IMR-90 (cell line): ENCODE data around the gene PBX4. TPM values are rescaled to one million over a fixed set of nuclear protein-coding genes. Genes with fewer than 3 reads are reported as not detected.

Experiments
- ATAC-seq: fragments of 200-7000 bp; cut with Tn5 transposase; 2 replicates; pipeline ENCODE4 v1.9.1; 2020; ENCODE audit warnings: low read depth, mild to moderate bottlenecking, moderate library complexity
- BruUV-seq: library from RNA; stranded (reverse); fragments of 400-500 nt; replicated peaks from 2 replicates; lab custom pipeline; 2021; lab: Mats Ljungman, UMichigan
- CTCF ChIA-PET: fragments of 300-600 bp; formaldehyde crosslinking; extraction: SDS; loops from one replicate; lab custom pipeline; 2021; ENCODE audit warnings: antibody characterized with exemption; lab: Yijun Ruan, JAX
- POLR2A ChIA-PET: fragments of 300-600 bp; sonication (Branson Sonifier 250); formaldehyde crosslinking; loops from one replicate; lab custom pipeline; 2022; ENCODE audit warnings: antibody characterized with exemption; ENCODE audit not compliant: unreplicated experiment; lab: Charles Lee
- DNase-seq: peaks from one replicate; pipeline ENCODE4 v3.0.0; 2013
- H2AFZ ChIP-seq: replicated peaks from 2 replicates; pipeline ENCODE3; 2013; ENCODE audit warnings: low read length, mild to moderate bottlenecking; ENCODE audit not compliant: poor library complexity
- H2AK5ac ChIP-seq: 2 replicates; pipeline ENCODE4 v1.6.1; 2013; ENCODE audit warnings: low read depth, low read length, inconsistent platforms
- H2AK9ac ChIP-seq: replicated peaks from 2 replicates; pipeline ENCODE3; 2013; ENCODE audit warnings: mild to moderate bottlenecking, low read depth, low read length, moderate library complexity; ENCODE audit not compliant: poor library complexity
- H2BK120ac ChIP-seq: 2 replicates; pipeline ENCODE4 v1.6.1; 2013; ENCODE audit warnings: low read depth, low read length, inconsistent platforms
- H2BK15ac ChIP-seq: 3 replicates; pipeline ENCODE4 v1.6.1; 2013; ENCODE audit warnings: low read depth, low read length, inconsistent platforms
- H2BK20ac ChIP-seq: 2 replicates; pipeline ENCODE4 v1.6.1; 2013; ENCODE audit warnings: low read depth, mild to moderate bottlenecking, inconsistent platforms, low read length, moderate library complexity
- H2BK5ac ChIP-seq: 2 replicates; pipeline ENCODE4 v1.6.1; 2013; ENCODE audit warnings: mild to moderate bottlenecking, low read depth, low read length, inconsistent platforms; ENCODE audit not compliant: poor library complexity, severe bottlenecking
- H3K14ac ChIP-seq: replicated peaks from 2 replicates; pipeline ENCODE4 v1.6.1; 2013; ENCODE audit warnings: low read depth, low read length, inconsistent platforms
- H3K18ac ChIP-seq: 2 replicates; pipeline ENCODE4 v1.6.1; 2013; ENCODE audit warnings: low read depth, low read length, control low read depth
- H3K23ac ChIP-seq: 2 replicates; pipeline ENCODE4 v1.6.1; 2013; ENCODE audit warnings: low read depth, low read length, inconsistent platforms
- H3K27ac ChIP-seq: 2 replicates; pipeline ENCODE4 v1.5.1; 2013; ENCODE audit warnings: mild to moderate bottlenecking, control low read depth, low read length; ENCODE audit not compliant: insufficient read depth
- H3K27me3 ChIP-seq: 2 replicates; pipeline ENCODE4 v1.6.1; 2013; ENCODE audit warnings: low read length; ENCODE audit not compliant: control insufficient read depth, insufficient read depth
- H3K36me3 ChIP-seq: 2 replicates; pipeline ENCODE4 v1.6.1; 2013; ENCODE audit warnings: low read length, mixed read lengths; ENCODE audit not compliant: control insufficient read depth, insufficient read depth
- H3K4ac ChIP-seq: 2 replicates; pipeline ENCODE4 v1.6.1; 2013; ENCODE audit warnings: low read depth, low read length, inconsistent platforms
- H3K4me1 ChIP-seq: 2 replicates; pipeline ENCODE4 v1.6.1; 2013; ENCODE audit warnings: low read length, mixed read lengths; ENCODE audit not compliant: control insufficient read depth, insufficient read depth
- H3K4me2 ChIP-seq: 2 replicates; pipeline ENCODE4 v1.6.1; 2013; ENCODE audit warnings: low read depth, mild to moderate bottlenecking, control low read depth, low read length, moderate library complexity
- H3K4me3 ChIP-seq: 2 replicates; pipeline ENCODE4 v1.5.1; 2013; ENCODE audit warnings: low read depth, mild to moderate bottlenecking, control low read depth, low read length, moderate library complexity; ENCODE audit not compliant: insufficient read depth
- H3K56ac ChIP-seq: 2 replicates; pipeline ENCODE4 v1.6.1; 2013; ENCODE audit warnings: low read length, inconsistent platforms; ENCODE audit not compliant: insufficient read depth; ENCODE audit errors: extremely low read depth
- H3K79me1 ChIP-seq, 2 experiments: 2 replicates each; pipeline ENCODE4 v1.6.1; 2013; ENCODE audit warnings: low read length in 2 of 2, inconsistent platforms in 1 of 2, low read depth in 1 of 2
- H3K9ac ChIP-seq: 2 replicates; pipeline ENCODE4 v1.6.1; 2013; ENCODE audit warnings: low read depth, low read length, control low read depth
- H3K9me1 ChIP-seq: 2 replicates; pipeline ENCODE4 v1.6.1; 2013; ENCODE audit warnings: low read length, inconsistent platforms; ENCODE audit not compliant: insufficient read depth
- H3K9me3 ChIP-seq: 2 replicates; pipeline ENCODE4 v1.6.1; 2013; ENCODE audit warnings: low read length; ENCODE audit not compliant: control insufficient read depth, insufficient read depth
- H4K20me1 ChIP-seq: 2 replicates; pipeline ENCODE4 v1.6.1; 2013; ENCODE audit warnings: low read length, inconsistent platforms; ENCODE audit not compliant: insufficient read depth
- H4K5ac ChIP-seq: 2 replicates; pipeline ENCODE4 v1.6.1; 2013; ENCODE audit warnings: mild to moderate bottlenecking, low read depth, low read length, control low read depth
- H4K8ac ChIP-seq, 2 experiments: 2 replicates each; pipeline ENCODE4 v1.6.1; 2013; ENCODE audit warnings: low read depth in 2 of 2, low read length in 2 of 2, control low read depth in 1 of 2, inconsistent platforms in 1 of 2
- H4K91ac ChIP-seq: 2 replicates; pipeline ENCODE4 v1.6.1; 2013; ENCODE audit warnings: low read depth, low read length, inconsistent platforms; ENCODE audit not compliant: insufficient read depth
- BHLHE40 ChIP-seq: fragments of 150-350 bp; IDR thresholded peaks from 2 replicates; pipeline ENCODE4 v1.6.1; 2016; ENCODE audit warnings: mild to moderate bottlenecking, low read depth, low read length
- CEBPB ChIP-seq: IDR thresholded peaks from 2 replicates; pipeline ENCODE4 v1.6.1; 2012; ENCODE audit warnings: low read depth, low read length, improper control_type of control experiment
- MAZ ChIP-seq: IDR thresholded peaks from 2 replicates; pipeline ENCODE4 v1.6.1; 2012; ENCODE audit warnings: low read depth, mild to moderate bottlenecking, low read length, improper control_type of control experiment, moderate library complexity, borderline replicate concordance
- MXI1 ChIP-seq: IDR thresholded peaks from 2 replicates; pipeline ENCODE4 v1.6.1; 2012; ENCODE audit warnings: low read depth, mild to moderate bottlenecking, low read length, moderate library complexity, borderline replicate concordance
- NFE2L2 ChIP-seq: fragments of 150-350 bp; IDR thresholded peaks from 2 replicates; pipeline ENCODE4 v1.6.1; 2016; ENCODE audit warnings: low read depth, mild to moderate bottlenecking, low read length
- POLR2A ChIP-seq: IDR thresholded peaks from 2 replicates; pipeline ENCODE4 v1.6.1; 2012; ENCODE audit warnings: mild to moderate bottlenecking, low read depth, low read length
- RAD21 ChIP-seq: IDR thresholded peaks from 2 replicates; pipeline ENCODE4 v1.6.1; 2012; ENCODE audit warnings: low read length, improper control_type of control experiment
- RCOR1 ChIP-seq: IDR thresholded peaks from 2 replicates; pipeline ENCODE4 v1.6.1; 2012; ENCODE audit warnings: mild to moderate bottlenecking, low read length, improper control_type of control experiment; ENCODE audit not compliant: insufficient replicate concordance
- WGBS, 2 experiments: methylation state at CpG; one replicate each; pipeline versions ENCODE4 v1.1.5 to v1.1.7; 2013; ENCODE audit warnings: missing lambda C conversion rate in 2 of 2; ENCODE audit not compliant: insufficient read length in 1 of 2; ENCODE audit errors: extremely low coverage in 2 of 2; 5-methylcytosine and 5-hydroxymethylcytosine counted together
- dilution Hi-C: fragments of 300-500 bp; cut with HindIII; formaldehyde crosslinking; loops from one replicate; pipeline ENCODE4 v1.14.3; 2018; ENCODE audit warnings: low sequenced_read_pairs; ENCODE audit not compliant: unreplicated experiment
- in situ Hi-C: fragments of 300-500 bp; cut with MboI; formaldehyde crosslinking; loops from 3 replicates; pipeline ENCODE4 v1.14.3; 2019; ENCODE audit warnings: low sequenced_read_pairs, inconsistent platforms, mixed read lengths
- intact Hi-C: fragments of 100-400 bp; cut with micrococcal nuclease; formaldehyde crosslinking; loops from 2 replicates; pipeline ENCODE4 v1.10.0; 2022
- polyA plus RNA-seq, 3 experiments: library from polyadenylated mRNA; depleted of rRNA; stranded (reverse); fragments of >200 nt; gene quantifications; 2 replicates each; pipeline ENCODE4 v1.2.3, GENCODE V29; 2012; ENCODE audit warnings: low replicate concordance in 1 of 3
- total RNA-seq: library from RNA; depleted of rRNA; stranded (reverse); fragments of >200 nt; gene quantifications from 2 replicates; pipeline ENCODE4 v1.2.3, GENCODE V29; 2012
- TF ChIP-seq, protein P1 (sequence below): fragments of 150-350 bp; IDR thresholded peaks from 2 replicates; pipeline ENCODE4 v1.6.1; 2017; ENCODE audit warnings: mild to moderate bottlenecking, antibody characterized with exemption, low read length, low read depth
- TF ChIP-seq, protein P2 (sequence below): conservative IDR thresholded peaks from 2 replicates; pipeline ENCODE4 v1.5.1; 2012; ENCODE audit warnings: mild to moderate bottlenecking, low read depth, low read length, improper control_type of control experiment
- TF ChIP-seq, protein P3 (sequence below): fragments of 150-350 bp; IDR thresholded peaks from 2 replicates; pipeline ENCODE4 v1.6.1; 2016; ENCODE audit warnings: low read depth, mild to moderate bottlenecking, low read length, moderate library complexity, borderline replicate concordance

Gene PBX4
- total and polyA plus RNA-seq, 2 of the 4 experiments (the other 2 are of a cell fraction) = 0.90 to 2.9 TPM

DNA sequence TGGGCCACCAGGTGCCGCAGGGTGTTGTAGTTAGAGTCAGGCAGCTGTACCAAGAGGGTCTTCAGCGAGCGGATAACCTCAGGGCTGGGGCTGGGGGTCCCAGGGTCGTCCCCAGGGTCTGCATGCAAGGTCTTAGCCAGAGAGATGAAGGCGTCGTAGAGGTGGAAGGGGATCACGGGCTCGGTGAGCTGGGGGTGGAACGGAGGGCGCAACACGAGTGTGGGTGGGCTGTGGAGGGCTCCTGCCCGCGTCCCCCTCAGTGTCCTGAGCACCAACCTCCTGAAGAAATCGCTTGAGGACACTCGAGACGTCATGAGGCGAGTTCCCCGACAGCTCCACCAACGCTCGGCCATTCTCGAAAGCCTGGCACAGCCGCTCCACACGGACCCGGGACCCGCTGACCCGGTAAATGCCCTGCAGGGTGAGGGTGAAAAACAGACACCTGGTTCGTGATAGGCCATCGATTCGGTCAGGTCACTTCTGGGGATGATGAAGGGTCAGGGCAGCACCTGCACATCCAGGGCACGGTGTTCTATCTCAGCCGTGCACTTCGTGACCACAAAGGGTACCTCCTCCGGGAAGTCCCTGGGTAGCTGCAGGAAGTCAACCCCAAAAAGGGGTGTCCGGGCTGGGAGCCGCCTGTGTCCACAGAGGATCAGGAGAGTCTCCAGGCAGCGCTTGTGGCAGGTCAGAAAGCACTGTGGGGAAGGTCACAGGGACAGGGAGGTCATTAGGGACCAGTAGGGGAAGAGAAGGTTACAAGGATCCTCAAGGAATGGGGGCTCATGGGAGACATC, 16.2 kb upstream of the PBX4 start:
- DNase-seq = no peak
- H2AK9ac ChIP-seq = peak overlapping the region; percentile 78
- H2BK120ac ChIP-seq = no peak overlapping the region
- no peak overlapping the region for H4K8ac ChIP-seq
- H3K56ac ChIP-seq = no peak overlapping the region
- no peak overlapping the region for H3K23ac ChIP-seq
- H3K27ac ChIP-seq = no peak overlapping the region
- H3K36me3 ChIP-seq = peaks cover 51% of the 10 kb centered on the region
- H3K18ac ChIP-seq = no peak overlapping the region
- no peaks in the 10 kb centered on the region; the same call in 1 of the 2 replicates for H3K9me1 ChIP-seq
- no peak overlapping the region for H3K4ac ChIP-seq
- no peaks in the 10 kb centered on the region for H4K20me1 ChIP-seq
- intact Hi-C loops (no loop called here), in situ Hi-C loops (loop anchor here (25.0 kb wide), 1 partner anchor 247 kb away; no protein-coding TSS in a partner anchor), dilution Hi-C loops (no loop called here)
- H3K14ac ChIP-seq = no peak overlapping the region
- no peak overlapping the region for H4K5ac ChIP-seq
- ChIA-PET POLR2A (no interaction called here), CTCF (no interaction called here)
- no peak overlapping the region for H2BK15ac ChIP-seq
- H3K9ac ChIP-seq = no peak overlapping the region
- H2BK5ac ChIP-seq = no peak overlapping the region
- TSS peak; percentile 45 for BruUV-seq
- no peaks in the 10 kb centered on the region for H3K4me1 ChIP-seq
- 96% methylated on average over 20 of the region's 36 CpGs; no CpG with 5 or more reads in 1 of the 2 experiments for WGBS, 2 experiments
- no peak for ATAC-seq
- no peak overlapping the region for H2AK5ac ChIP-seq
- no peaks in the 10 kb centered on the region for H3K27me3 ChIP-seq
- no peaks in the 10 kb centered on the region for H3K9me3 ChIP-seq
- H3K4me2 ChIP-seq = no peak overlapping the region
- no peak overlapping the region for H2BK20ac ChIP-seq
- H3K79me1 ChIP-seq = no peaks in the 10 kb centered on the region
- TF ChIP-seq RCOR1 = no peak
- TF ChIP-seq RAD21 = no peak
- no peak for TF ChIP-seq POLR2A
- no peak for TF ChIP-seq CEBPB
- TF ChIP-seq, protein P1, sequence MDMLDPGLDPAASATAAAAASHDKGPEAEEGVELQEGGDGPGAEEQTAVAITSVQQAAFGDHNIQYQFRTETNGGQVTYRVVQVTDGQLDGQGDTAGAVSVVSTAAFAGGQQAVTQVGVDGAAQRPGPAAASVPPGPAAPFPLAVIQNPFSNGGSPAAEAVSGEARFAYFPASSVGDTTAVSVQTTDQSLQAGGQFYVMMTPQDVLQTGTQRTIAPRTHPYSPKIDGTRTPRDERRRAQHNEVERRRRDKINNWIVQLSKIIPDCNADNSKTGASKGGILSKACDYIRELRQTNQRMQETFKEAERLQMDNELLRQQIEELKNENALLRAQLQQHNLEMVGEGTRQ = no peak
- no peak for TF ChIP-seq MAZ
- no peak for TF ChIP-seq MXI1
- TF ChIP-seq BHLHE40 = no peak
- TF ChIP-seq NFE2L2 = no peak
- TF ChIP-seq, protein P2, sequence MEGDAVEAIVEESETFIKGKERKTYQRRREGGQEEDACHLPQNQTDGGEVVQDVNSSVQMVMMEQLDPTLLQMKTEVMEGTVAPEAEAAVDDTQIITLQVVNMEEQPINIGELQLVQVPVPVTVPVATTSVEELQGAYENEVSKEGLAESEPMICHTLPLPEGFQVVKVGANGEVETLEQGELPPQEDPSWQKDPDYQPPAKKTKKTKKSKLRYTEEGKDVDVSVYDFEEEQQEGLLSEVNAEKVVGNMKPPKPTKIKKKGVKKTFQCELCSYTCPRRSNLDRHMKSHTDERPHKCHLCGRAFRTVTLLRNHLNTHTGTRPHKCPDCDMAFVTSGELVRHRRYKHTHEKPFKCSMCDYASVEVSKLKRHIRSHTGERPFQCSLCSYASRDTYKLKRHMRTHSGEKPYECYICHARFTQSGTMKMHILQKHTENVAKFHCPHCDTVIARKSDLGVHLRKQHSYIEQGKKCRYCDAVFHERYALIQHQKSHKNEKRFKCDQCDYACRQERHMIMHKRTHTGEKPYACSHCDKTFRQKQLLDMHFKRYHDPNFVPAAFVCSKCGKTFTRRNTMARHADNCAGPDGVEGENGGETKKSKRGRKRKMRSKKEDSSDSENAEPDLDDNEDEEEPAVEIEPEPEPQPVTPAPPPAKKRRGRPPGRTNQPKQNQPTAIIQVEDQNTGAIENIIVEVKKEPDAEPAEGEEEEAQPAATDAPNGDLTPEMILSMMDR = no peak
- TF ChIP-seq, protein P3, sequence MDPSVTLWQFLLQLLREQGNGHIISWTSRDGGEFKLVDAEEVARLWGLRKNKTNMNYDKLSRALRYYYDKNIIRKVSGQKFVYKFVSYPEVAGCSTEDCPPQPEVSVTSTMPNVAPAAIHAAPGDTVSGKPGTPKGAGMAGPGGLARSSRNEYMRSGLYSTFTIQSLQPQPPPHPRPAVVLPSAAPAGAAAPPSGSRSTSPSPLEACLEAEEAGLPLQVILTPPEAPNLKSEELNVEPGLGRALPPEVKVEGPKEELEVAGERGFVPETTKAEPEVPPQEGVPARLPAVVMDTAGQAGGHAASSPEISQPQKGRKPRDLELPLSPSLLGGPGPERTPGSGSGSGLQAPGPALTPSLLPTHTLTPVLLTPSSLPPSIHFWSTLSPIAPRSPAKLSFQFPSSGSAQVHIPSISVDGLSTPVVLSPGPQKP = no peak
- H2AFZ ChIP-seq = peak overlapping the region; percentile 32
- no peak overlapping the region for H4K91ac ChIP-seq
- H3K4me3 ChIP-seq = no peak overlapping the region
